ENCODE results near the gene PALM. TPM values are rescaled to one million over a fixed set of nuclear protein-coding genes. Genes with fewer than 3 reads are reported as not detected.
A peak's percentile ranks its signal among the peaks of the same experiment; 100 is the strongest.
"Not testable (repeated sequence)": the region's sequence is repeated elsewhere in the genome, so short reads cannot be mapped to it uniquely, and the experiment has no call there.

PALM gene
- total and polyA plus RNA-seq, 4 donors: 0.92 to 5.1 (median 4.3) TPM

DNA sequence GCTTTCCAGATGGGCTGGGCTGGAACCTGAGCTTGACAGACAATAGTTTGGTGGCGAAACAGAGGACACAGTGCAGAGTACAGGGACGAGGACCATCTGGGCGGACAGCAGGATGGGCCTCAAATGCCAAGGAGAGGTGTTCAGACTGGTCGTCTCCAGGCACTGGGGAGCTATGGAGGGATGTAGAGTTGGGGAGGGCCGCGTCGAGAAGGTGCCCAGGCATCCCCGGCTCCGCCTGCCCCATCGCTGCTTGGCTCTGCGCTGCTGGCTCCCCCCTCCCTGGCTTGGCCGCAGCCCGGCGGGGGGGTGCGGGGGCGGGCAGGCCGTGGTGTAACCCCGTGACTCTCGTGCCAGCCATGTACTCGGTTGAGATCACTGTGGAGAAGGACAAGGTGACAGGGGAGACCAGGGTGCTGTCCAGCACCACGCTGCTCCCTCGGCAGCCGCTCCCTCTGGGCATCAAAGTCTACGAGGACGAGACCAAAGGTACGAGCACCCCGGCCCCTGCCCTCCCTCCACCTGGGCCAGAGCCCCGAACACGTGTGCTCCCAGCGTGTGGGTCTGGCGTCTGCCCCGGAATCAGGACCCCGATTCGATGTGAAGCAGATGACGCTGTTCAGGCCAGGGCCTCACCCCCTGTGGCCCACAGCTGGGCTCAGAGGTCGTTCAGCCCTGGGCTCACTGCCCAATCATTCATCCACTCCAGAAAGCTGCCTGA, 31.4 kb downstream of the PALM start:
- no peak for DNase-seq (ENCODE audit: low spot score)
- H3K9me3 ChIP-seq (ENCODE audit: control insufficient read depth in 4 of 4, low read length in 3 of 4): no peaks in the 10 kb centered on the region
- H3K9ac ChIP-seq (ENCODE audit: low read depth in 1 of 2, low read length in 2 of 2): no peak overlapping the region
- H3K27me3 ChIP-seq (ENCODE audit: control insufficient read depth in 4 of 4, insufficient read depth in 4 of 4, low read length in 3 of 4): no peaks in the 10 kb centered on the region
- H3K4me1 ChIP-seq (ENCODE audit: control insufficient read depth in 4 of 4, insufficient read depth in 4 of 4, low read length in 3 of 4): peaks cover 0 to 14% (median 4%) of the 10 kb centered on the region in 4 donors
- no peaks in the 10 kb centered on the region for H3K36me3 ChIP-seq (ENCODE audit: control insufficient read depth in 4 of 4, insufficient read depth in 3 of 4, low read depth in 1 of 4, low read length in 3 of 4)
- no peak overlapping the region for H3K27ac ChIP-seq (ENCODE audit: low read depth in 1 of 2, low read length in 2 of 2)
- 48% methylated on average over 36 of the region's 36 CpGs for WGBS
- TF ChIP-seq YY1 (IDR thresholded peaks at IDR 0.05) (no peak), HNF4A (conservative IDR thresholded peaks at IDR 0.05) (peak in 1 of 2 donors; percentile 44), EGR1 (IDR thresholded peaks at IDR 0.05; ENCODE audit: low read depth in 2 of 2) (no peak)
- TF ChIP-seq, protein P1, sequence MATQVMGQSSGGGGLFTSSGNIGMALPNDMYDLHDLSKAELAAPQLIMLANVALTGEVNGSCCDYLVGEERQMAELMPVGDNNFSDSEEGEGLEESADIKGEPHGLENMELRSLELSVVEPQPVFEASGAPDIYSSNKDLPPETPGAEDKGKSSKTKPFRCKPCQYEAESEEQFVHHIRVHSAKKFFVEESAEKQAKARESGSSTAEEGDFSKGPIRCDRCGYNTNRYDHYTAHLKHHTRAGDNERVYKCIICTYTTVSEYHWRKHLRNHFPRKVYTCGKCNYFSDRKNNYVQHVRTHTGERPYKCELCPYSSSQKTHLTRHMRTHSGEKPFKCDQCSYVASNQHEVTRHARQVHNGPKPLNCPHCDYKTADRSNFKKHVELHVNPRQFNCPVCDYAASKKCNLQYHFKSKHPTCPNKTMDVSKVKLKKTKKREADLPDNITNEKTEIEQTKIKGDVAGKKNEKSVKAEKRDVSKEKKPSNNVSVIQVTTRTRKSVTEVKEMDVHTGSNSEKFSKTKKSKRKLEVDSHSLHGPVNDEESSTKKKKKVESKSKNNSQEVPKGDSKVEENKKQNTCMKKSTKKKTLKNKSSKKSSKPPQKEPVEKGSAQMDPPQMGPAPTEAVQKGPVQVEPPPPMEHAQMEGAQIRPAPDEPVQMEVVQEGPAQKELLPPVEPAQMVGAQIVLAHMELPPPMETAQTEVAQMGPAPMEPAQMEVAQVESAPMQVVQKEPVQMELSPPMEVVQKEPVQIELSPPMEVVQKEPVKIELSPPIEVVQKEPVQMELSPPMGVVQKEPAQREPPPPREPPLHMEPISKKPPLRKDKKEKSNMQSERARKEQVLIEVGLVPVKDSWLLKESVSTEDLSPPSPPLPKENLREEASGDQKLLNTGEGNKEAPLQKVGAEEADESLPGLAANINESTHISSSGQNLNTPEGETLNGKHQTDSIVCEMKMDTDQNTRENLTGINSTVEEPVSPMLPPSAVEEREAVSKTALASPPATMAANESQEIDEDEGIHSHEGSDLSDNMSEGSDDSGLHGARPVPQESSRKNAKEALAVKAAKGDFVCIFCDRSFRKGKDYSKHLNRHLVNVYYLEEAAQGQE (IDR thresholded peaks at IDR 0.05): peak; percentile 92
- TF ChIP-seq, protein P2, sequence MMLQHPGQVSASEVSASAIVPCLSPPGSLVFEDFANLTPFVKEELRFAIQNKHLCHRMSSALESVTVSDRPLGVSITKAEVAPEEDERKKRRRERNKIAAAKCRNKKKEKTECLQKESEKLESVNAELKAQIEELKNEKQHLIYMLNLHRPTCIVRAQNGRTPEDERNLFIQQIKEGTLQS (IDR thresholded peaks at IDR 0.05): no peak
- TF ChIP-seq, protein P3, sequence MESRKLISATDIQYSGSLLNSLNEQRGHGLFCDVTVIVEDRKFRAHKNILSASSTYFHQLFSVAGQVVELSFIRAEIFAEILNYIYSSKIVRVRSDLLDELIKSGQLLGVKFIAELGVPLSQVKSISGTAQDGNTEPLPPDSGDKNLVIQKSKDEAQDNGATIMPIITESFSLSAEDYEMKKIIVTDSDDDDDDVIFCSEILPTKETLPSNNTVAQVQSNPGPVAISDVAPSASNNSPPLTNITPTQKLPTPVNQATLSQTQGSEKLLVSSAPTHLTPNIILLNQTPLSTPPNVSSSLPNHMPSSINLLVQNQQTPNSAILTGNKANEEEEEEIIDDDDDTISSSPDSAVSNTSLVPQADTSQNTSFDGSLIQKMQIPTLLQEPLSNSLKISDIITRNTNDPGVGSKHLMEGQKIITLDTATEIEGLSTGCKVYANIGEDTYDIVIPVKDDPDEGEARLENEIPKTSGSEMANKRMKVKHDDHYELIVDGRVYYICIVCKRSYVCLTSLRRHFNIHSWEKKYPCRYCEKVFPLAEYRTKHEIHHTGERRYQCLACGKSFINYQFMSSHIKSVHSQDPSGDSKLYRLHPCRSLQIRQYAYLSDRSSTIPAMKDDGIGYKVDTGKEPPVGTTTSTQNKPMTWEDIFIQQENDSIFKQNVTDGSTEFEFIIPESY (IDR thresholded peaks at IDR 0.05): no peak
- no peak overlapping the region for H3K4me3 ChIP-seq (ENCODE audit: low read depth in 1 of 3, low read length in 3 of 3)

DNA sequence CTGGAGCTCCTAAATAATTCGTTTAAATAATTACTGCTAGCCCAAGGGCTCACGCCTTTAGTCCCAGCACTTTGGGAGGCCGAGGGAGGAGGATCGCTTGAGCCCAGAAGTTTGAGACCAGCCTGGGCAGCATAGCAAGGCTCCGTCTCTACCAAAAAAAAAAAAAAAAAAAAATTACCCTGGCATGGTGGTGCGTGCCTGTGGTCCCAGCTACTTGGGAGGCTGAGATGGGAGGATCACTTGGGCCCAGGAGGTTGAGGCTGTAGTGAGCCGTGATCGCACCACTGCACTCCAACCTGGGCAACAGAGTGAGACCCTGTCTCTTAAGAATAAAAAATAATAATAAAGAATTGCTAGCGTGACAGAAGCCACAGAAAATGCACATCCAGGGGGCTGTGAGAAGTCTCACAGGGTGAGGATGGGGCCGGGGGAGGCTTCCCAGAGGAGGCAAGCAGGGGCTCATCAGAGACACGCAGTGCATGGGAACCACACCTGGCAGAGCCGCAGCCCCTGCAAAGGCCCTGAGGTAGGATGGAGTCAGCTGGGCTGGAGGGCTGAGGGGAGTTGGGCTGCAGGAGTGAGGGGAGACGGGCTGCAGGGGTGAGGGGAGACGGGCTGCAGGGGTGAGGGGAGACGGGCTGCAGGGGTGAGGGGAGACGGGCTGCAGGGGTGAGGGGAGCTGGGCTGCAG, 32.2 kb downstream of the PALM start:
- H3K9ac ChIP-seq (ENCODE audit: low read depth in 1 of 2, low read length in 2 of 2); DNase-seq (ENCODE audit: low spot score); H3K36me3 ChIP-seq (ENCODE audit: control insufficient read depth in 4 of 4, insufficient read depth in 3 of 4, low read depth in 1 of 4, low read length in 3 of 4); H3K9me3 ChIP-seq (ENCODE audit: control insufficient read depth in 4 of 4, low read length in 3 of 4); H3K27ac ChIP-seq (ENCODE audit: low read depth in 1 of 2, low read length in 2 of 2); H3K27me3 ChIP-seq (ENCODE audit: control insufficient read depth in 4 of 4, insufficient read depth in 4 of 4, low read length in 3 of 4); H3K4me3 ChIP-seq (ENCODE audit: low read depth in 1 of 3, low read length in 3 of 3): not testable (repeated sequence)
- peaks cover 0 to 14% (median 4%) of the 10 kb centered on the region in 4 donors for H3K4me1 ChIP-seq (ENCODE audit: control insufficient read depth in 4 of 4, insufficient read depth in 4 of 4, low read length in 3 of 4)
- WGBS: 82% methylated on average over 16 of the region's 16 CpGs

DNA sequence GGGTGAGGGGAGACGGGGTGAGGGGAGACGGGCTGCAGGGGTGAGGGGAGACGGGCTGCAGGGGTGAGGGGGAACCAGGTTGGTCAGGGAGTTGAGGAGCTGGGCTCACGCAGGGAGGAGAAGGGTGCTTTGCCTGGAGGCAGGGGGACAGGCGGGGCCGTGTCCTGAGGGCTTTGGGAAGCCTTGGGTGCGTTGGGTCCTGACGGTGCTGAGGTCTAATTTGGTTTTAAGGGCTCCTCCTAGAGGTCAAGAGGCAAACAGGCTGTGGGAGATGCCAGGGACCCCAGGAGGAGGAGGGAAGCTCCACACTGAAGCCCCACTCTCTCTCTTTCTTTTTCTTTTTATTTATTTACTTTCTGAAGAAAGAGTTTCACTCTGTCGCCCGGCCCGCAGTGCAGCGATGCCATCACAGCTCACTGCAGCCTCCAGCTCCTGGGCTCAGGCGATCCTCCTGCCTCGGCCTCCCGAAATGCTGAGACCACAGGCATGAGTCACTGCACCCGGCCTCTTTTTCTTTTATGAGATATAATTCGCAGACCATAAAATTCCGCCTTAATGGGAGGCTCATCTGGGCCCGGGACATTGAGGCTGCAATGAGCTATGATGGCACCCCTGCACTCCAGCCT, 32.9 kb downstream of the PALM start:
- H3K4me3 ChIP-seq (ENCODE audit: low read depth in 1 of 3, low read length in 3 of 3): no peak overlapping the region
- H3K27ac ChIP-seq (ENCODE audit: low read depth in 1 of 2, low read length in 2 of 2): no peak overlapping the region
- TF ChIP-seq RAD21 (IDR thresholded peaks at IDR 0.05): no peak
- TF ChIP-seq EGR1 (IDR thresholded peaks at IDR 0.05; ENCODE audit: low read depth in 2 of 2): no peak
- TF ChIP-seq FOXA1 (IDR thresholded peaks at IDR 0.05): no peak
- TF ChIP-seq, protein P2 (IDR thresholded peaks at IDR 0.05): no peak
- no peak for TF ChIP-seq GABPA (IDR thresholded peaks at IDR 0.05 in 1 of 2, conservative IDR thresholded peaks at IDR 0.05 in 1 of 2)
- TF ChIP-seq HNF4G (IDR thresholded peaks at IDR 0.05): no peak
- TF ChIP-seq, protein P3 (IDR thresholded peaks at IDR 0.05): no peak
- TF ChIP-seq, protein P4, sequence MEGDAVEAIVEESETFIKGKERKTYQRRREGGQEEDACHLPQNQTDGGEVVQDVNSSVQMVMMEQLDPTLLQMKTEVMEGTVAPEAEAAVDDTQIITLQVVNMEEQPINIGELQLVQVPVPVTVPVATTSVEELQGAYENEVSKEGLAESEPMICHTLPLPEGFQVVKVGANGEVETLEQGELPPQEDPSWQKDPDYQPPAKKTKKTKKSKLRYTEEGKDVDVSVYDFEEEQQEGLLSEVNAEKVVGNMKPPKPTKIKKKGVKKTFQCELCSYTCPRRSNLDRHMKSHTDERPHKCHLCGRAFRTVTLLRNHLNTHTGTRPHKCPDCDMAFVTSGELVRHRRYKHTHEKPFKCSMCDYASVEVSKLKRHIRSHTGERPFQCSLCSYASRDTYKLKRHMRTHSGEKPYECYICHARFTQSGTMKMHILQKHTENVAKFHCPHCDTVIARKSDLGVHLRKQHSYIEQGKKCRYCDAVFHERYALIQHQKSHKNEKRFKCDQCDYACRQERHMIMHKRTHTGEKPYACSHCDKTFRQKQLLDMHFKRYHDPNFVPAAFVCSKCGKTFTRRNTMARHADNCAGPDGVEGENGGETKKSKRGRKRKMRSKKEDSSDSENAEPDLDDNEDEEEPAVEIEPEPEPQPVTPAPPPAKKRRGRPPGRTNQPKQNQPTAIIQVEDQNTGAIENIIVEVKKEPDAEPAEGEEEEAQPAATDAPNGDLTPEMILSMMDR (IDR thresholded peaks at IDR 0.05; ENCODE audit: low read depth, low read length, missing input control): no peak
- TF ChIP-seq TAF1 (conservative IDR thresholded peaks at IDR 0.05): no peak
- no peak for TF ChIP-seq FOXA2 (IDR thresholded peaks at IDR 0.05)
- no peak for TF ChIP-seq JUND (IDR thresholded peaks at IDR 0.05)
- no peak for TF ChIP-seq NR2F2 (IDR thresholded peaks at IDR 0.05)
- no peak for DNase-seq (ENCODE audit: low spot score)
- H3K9ac ChIP-seq (ENCODE audit: low read depth in 1 of 2, low read length in 2 of 2): no peak overlapping the region
- H3K9me3 ChIP-seq (ENCODE audit: control insufficient read depth in 4 of 4, low read length in 3 of 4): no peaks in the 10 kb centered on the region
- WGBS: 83% methylated on average over 18 of the region's 19 CpGs
- no peaks in the 10 kb centered on the region for H3K36me3 ChIP-seq (ENCODE audit: control insufficient read depth in 4 of 4, insufficient read depth in 3 of 4, low read depth in 1 of 4, low read length in 3 of 4)
- peaks cover 0 to 14% (median 4%) of the 10 kb centered on the region in 4 donors for H3K4me1 ChIP-seq (ENCODE audit: control insufficient read depth in 4 of 4, insufficient read depth in 4 of 4, low read length in 3 of 4)
- H3K27me3 ChIP-seq (ENCODE audit: control insufficient read depth in 4 of 4, insufficient read depth in 4 of 4, low read length in 3 of 4): no peaks in the 10 kb centered on the region
